Spleen (tissue), 11 donors: Measurements from ENCODE around the gene DUSP9. TPM values are rescaled to one million over a fixed set of nuclear protein-coding genes. Genes with fewer than 3 reads are reported as not detected.

Experiments
- DNase-seq: peaks from one replicate; pipeline ENCODE4 v3.0.0-alpha.2; 2020
- H3K27ac ChIP-seq, 8 donors: fragments of 200-600 bp; sonication (generic) in 7 of 8; 1 replicate in 4 of 8; 2 replicates in 4 of 8; pipeline versions ENCODE4 v1.5.0 to v1.8.0; 2016 to 2021; ENCODE audit warnings: inconsistent platforms in 4 of 8, mild to moderate bottlenecking in 4 of 8, moderate library complexity in 1 of 8
- H3K27me3 ChIP-seq, 7 donors: fragments of 200-600 bp; sonication (generic) in 6 of 7; replicated peaks in 1 of 7; 1 replicate in 4 of 7; 2 replicates in 3 of 7; pipeline versions ENCODE4 v1.5.0 to v1.8.0; 2016 to 2021; ENCODE audit warnings: inconsistent platforms in 3 of 7, mild to moderate bottlenecking in 1 of 7
- H3K36me3 ChIP-seq, 6 donors: fragments of 200-600 bp; sonication (generic) in 5 of 6; 1 replicate in 4 of 6; 2 replicates in 2 of 6; pipeline versions ENCODE4 v1.5.0 to v1.8.0; 2016 to 2021; ENCODE audit warnings: inconsistent platforms in 2 of 6
- H3K4me1 ChIP-seq, 6 donors: fragments of 200-600 bp; sonication (generic) in 5 of 6; 1 replicate in 3 of 6; 2 replicates in 3 of 6; pipeline versions ENCODE4 v1.5.0 to v1.8.0; 2016 to 2021; ENCODE audit warnings: inconsistent platforms in 3 of 6
- H3K4me3 ChIP-seq, 8 donors: fragments of 200-600 bp; sonication (generic) in 7 of 8; 1 replicate in 4 of 8; 2 replicates in 4 of 8; pipeline versions ENCODE4 v1.5.0 to v1.8.0; 2016 to 2021; ENCODE audit warnings: inconsistent platforms in 4 of 8, mild to moderate bottlenecking in 4 of 8, moderate library complexity in 2 of 8
- H3K9me3 ChIP-seq, 8 donors: fragments of 200-600 bp; sonication (generic) in 7 of 8; 1 replicate in 4 of 8; 2 replicates in 4 of 8; pipeline versions ENCODE4 v1.5.0 to v1.8.0; 2016 to 2021; ENCODE audit warnings: inconsistent platforms in 4 of 8
- POLR2A ChIP-seq, 3 donors: fragments of 450-650 bp; IDR thresholded peaks; one replicate each; pipeline ENCODE4 v1.5.1; 2017; ENCODE audit warnings: antibody characterized with exemption in 3 of 3, mild to moderate bottlenecking in 1 of 3
- POLR2AphosphoS5 ChIP-seq, 3 donors: sonication (generic); formaldehyde crosslinking; IDR thresholded peaks; one replicate each; pipeline ENCODE4 v1.5.1; 2017; ENCODE audit warnings: antibody characterized with exemption in 3 of 3
- WGBS, 5 donors: extraction: QIAGEN DNeasy Blood & Tissue Kit in 3 of 5; methylation state at CpG; one replicate each; pipeline versions ENCODE4 v1.1.5 to v1.1.7; 2013 to 2018; 5-methylcytosine and 5-hydroxymethylcytosine counted together
- intact Hi-C: fragments of 100-400 bp; cut with DNase I; formaldehyde crosslinking; loops from one replicate; pipeline ENCODE4 v1.15.0; 2023; ENCODE audit warnings: low total_unique reads
- polyA plus RNA-seq, 3 donors: library from polyadenylated mRNA; stranded (reverse); fragments of 200-250 nt; gene quantifications; one replicate each; pipeline ENCODE4 v1.2.1, GENCODE V29; 2013
- total RNA-seq, 7 donors: library from RNA; depleted of rRNA in 3 of 7; stranded (reverse); fragments of >200 nt in 3 of 7; fragmentation: NEBNext Ultra II Directional in 4 of 7; extraction: Animal tissue kit (Norgen Biotek cat#: 25700) in 4 of 7; gene quantifications; one replicate each; pipeline versions ENCODE4 v1.1.0 to v1.2.1, GENCODE V29; 2016 to 2021
- TF ChIP-seq, protein P1 (sequence below), 11 experiments: fragments of 200-600 bp in 7 of 11; fragments of 450-650 bp in 4 of 11; sonication (generic) in 4 of 11; IDR thresholded peaks in 8 of 11; conservative IDR thresholded peaks in 3 of 11; 1 replicate in 7 of 11; 2 replicates in 4 of 11; pipeline versions ENCODE4 v1.4.0 to v1.8.0; 2016 to 2021; ENCODE audit warnings: antibody characterized with exemption in 11 of 11, inconsistent platforms in 4 of 11, mild to moderate bottlenecking in 1 of 11
- donor health status: healthy with polysubstance abuse.
- donor health status: DM: no; HTN: no; CAD: no; lungs with moderate emphysema.
- donor health status: DM: no; HTN: no; CAD: no.
- donor health status: Bipolar disorder and iron deficiency.
- donor health status: healthy.
- donor health status: DM: no; HTN: no; CAD: no.
- donor health status: DM: yes; HTN: yes; CAD: no.

Gene DUSP9
- total and polyA plus RNA-seq, 10 donors = 0.09 to 0.17 TPM; not detected in 8

DNA sequence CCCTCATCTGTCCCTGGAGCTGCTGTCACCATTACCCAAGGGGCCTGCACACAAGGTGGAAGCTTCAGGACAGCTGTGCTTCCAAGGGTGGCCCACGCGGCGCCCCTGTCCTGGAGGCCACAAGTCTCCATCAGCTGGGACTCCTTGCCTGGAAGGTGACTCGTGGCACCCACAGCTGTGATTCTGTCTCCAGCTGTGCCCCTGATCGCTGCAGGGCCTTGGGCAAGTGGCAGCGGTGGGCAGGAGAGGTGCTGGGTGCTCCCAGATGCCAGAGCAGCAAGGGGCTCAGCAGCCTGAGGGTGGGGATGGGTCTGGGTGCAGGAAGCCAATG is 9.0 kb upstream of the DUSP9 start:
- WGBS, 5 donors = 79 to 91% (median 90%) methylated on average over 6 of the region's 6 CpGs; no CpG with 5 or more reads in 2 of the 5 donors
- TF ChIP-seq POLR2AphosphoS5 (IDR thresholded peaks at IDR 0.05) = no peak
- TF ChIP-seq POLR2A (IDR thresholded peaks at IDR 0.05) = no peak
- TF ChIP-seq, protein P1, sequence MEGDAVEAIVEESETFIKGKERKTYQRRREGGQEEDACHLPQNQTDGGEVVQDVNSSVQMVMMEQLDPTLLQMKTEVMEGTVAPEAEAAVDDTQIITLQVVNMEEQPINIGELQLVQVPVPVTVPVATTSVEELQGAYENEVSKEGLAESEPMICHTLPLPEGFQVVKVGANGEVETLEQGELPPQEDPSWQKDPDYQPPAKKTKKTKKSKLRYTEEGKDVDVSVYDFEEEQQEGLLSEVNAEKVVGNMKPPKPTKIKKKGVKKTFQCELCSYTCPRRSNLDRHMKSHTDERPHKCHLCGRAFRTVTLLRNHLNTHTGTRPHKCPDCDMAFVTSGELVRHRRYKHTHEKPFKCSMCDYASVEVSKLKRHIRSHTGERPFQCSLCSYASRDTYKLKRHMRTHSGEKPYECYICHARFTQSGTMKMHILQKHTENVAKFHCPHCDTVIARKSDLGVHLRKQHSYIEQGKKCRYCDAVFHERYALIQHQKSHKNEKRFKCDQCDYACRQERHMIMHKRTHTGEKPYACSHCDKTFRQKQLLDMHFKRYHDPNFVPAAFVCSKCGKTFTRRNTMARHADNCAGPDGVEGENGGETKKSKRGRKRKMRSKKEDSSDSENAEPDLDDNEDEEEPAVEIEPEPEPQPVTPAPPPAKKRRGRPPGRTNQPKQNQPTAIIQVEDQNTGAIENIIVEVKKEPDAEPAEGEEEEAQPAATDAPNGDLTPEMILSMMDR (IDR thresholded peaks at IDR 0.05 in 8 of 11, conservative IDR thresholded peaks at IDR 0.05 in 3 of 11) = no peak
- DNase-seq = peak; percentile 64
- intact Hi-C loops = no loop called here
- Histone ChIP-seq H3K9me3 (no peaks in the 10 kb centered on the region), H3K36me3 (no peaks in the 10 kb centered on the region), H3K27ac (no peak overlapping the region), H3K4me1 (peaks cover 0 to 23% (median 16%) of the 10 kb centered on the region in 6 donors), H3K4me3 (no peak overlapping the region), H3K27me3 (peaks cover 0 to 38% (median 22%) of the 10 kb centered on the region in 7 donors)

DNA sequence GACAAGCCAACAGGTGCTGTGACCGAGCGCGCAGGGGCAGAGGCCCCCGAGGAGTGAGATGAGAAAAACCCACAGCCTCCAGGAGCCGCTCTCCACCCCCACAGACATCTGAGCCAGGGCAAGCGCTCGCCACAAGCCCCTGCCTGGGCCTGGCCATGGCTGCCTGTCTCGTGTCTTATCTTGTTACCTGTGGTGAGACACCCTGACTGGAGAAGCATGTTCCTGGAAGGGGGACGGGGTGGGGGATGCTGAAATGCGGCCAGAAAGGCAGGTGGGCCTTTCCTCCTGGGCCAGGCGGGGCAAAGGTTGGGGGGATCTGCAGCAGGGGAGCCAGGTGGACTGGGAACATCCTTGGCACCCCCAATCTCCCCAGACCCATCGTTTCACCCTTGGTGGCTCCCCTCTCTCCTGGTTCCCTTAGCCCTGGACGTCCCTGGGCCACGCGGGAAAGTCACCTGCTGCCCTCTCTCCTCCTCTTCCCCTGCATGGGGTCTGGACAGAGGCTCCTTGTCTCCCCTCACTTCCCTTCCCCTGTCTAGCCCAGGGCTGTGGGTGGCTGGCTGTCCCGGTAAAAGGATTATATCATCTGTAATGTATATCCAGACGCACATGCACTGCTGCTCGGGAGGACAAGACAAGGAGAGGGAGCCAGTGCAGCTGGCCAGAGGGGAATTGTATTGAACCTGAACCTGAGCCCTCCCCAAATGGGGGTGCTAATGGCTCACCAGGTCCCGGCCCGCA is 8.4 kb upstream of the DUSP9 start:
- TF ChIP-seq POLR2A (IDR thresholded peaks at IDR 0.05) (no peak), POLR2AphosphoS5 (IDR thresholded peaks at IDR 0.05) (no peak)
- TF ChIP-seq, protein P1 (IDR thresholded peaks at IDR 0.05 in 8 of 11, conservative IDR thresholded peaks at IDR 0.05 in 3 of 11) = no peak
- Histone ChIP-seq H3K4me3 (no peak overlapping the region), H3K27ac (no peak overlapping the region), H3K27me3 (peaks cover 0 to 44% (median 28%) of the 10 kb centered on the region in 7 donors), H3K36me3 (no peaks in the 10 kb centered on the region), H3K4me1 (peaks cover 3 to 29% (median 21%) of the 10 kb centered on the region in 6 donors), H3K9me3 (no peaks in the 10 kb centered on the region)
- intact Hi-C loops = no loop called here
- no peak for DNase-seq
- 79 to 84% (median 83%) methylated on average over 6 to 20 of the region's 20 CpGs for WGBS, 5 donors

- intact Hi-C loops = no loop called here
- peak; percentile 74 for DNase-seq
- 78 to 88% (median 84%) methylated on average over 13 to 28 of the region's 28 CpGs for WGBS, 5 donors
These were observed 7.6 kb upstream of the DUSP9 start for GRCh38 chrX:153639177-153640044.

More at GRCh38 chrX:153639177-153640044, 7.6 kb upstream of the DUSP9 start:
- H3K27me3 ChIP-seq = peaks cover 0 to 51% (median 33%) of the 10 kb centered on the region in 7 donors
- H3K4me3 ChIP-seq = no peak overlapping the region
- no peaks in the 10 kb centered on the region for H3K36me3 ChIP-seq
- no peak overlapping the region for H3K27ac ChIP-seq
- TF ChIP-seq POLR2A (IDR thresholded peaks at IDR 0.05) (no peak), POLR2AphosphoS5 (IDR thresholded peaks at IDR 0.05) (no peak)
- TF ChIP-seq, protein P1 (IDR thresholded peaks at IDR 0.05 in 8 of 11, conservative IDR thresholded peaks at IDR 0.05 in 3 of 11) = no peak
- no peaks in the 10 kb centered on the region for H3K9me3 ChIP-seq
- H3K4me1 ChIP-seq = peaks cover 4 to 31% (median 24%) of the 10 kb centered on the region in 6 donors
